LNCAP (cell line): Measurements from ENCODE around the gene GTF3C1.

Experiments
- TF ChIP-seq, protein P1 (sequence below): fragments of 450-650 bp; IDR thresholded peaks from 2 replicates; pipeline ENCODE4 v1.5.1; 2017; ENCODE audit warnings: mild to moderate bottlenecking

The GTF3C1 gene

DNA sequence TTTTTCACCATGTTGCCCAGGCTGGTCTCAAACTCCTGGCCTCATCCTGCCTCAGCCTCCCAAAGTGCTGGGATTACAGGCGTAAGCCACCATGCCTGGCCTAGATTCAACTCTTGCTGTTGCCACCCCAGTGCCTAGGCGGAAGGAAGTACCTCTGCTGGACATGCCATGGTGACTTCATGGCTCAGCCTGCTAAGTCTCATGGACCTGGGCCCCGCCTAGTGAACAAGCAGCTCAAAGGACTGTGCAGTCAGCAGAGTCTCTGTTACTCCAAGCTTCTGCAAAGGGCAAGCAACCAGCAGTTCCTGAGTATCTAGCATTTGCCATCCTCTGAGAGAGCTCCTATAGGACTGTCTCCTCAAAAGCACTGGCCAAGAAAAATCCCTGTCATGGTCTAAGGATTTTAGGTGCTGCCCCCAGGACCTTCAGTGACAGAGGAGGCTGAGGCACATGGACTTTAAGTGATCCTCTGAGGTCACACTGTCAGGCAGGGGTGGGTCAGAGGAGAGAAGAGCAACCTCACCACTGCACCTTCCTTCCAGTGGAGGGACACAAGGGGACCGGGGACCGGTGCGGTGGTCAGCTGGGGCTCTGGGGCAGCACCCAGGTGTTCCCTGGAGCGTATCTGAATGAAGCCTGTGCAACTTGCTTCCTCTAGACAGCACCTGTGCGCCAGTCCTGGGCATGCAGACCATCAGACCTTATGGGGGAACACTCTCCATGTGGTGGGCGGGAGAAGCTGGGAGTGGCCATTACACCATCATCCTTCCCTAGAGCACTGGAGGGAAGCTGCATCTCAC lies 76.4 kb downstream of the GTF3C1 start:
- TF ChIP-seq, protein P1, sequence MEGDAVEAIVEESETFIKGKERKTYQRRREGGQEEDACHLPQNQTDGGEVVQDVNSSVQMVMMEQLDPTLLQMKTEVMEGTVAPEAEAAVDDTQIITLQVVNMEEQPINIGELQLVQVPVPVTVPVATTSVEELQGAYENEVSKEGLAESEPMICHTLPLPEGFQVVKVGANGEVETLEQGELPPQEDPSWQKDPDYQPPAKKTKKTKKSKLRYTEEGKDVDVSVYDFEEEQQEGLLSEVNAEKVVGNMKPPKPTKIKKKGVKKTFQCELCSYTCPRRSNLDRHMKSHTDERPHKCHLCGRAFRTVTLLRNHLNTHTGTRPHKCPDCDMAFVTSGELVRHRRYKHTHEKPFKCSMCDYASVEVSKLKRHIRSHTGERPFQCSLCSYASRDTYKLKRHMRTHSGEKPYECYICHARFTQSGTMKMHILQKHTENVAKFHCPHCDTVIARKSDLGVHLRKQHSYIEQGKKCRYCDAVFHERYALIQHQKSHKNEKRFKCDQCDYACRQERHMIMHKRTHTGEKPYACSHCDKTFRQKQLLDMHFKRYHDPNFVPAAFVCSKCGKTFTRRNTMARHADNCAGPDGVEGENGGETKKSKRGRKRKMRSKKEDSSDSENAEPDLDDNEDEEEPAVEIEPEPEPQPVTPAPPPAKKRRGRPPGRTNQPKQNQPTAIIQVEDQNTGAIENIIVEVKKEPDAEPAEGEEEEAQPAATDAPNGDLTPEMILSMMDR, result no peak

DNA sequence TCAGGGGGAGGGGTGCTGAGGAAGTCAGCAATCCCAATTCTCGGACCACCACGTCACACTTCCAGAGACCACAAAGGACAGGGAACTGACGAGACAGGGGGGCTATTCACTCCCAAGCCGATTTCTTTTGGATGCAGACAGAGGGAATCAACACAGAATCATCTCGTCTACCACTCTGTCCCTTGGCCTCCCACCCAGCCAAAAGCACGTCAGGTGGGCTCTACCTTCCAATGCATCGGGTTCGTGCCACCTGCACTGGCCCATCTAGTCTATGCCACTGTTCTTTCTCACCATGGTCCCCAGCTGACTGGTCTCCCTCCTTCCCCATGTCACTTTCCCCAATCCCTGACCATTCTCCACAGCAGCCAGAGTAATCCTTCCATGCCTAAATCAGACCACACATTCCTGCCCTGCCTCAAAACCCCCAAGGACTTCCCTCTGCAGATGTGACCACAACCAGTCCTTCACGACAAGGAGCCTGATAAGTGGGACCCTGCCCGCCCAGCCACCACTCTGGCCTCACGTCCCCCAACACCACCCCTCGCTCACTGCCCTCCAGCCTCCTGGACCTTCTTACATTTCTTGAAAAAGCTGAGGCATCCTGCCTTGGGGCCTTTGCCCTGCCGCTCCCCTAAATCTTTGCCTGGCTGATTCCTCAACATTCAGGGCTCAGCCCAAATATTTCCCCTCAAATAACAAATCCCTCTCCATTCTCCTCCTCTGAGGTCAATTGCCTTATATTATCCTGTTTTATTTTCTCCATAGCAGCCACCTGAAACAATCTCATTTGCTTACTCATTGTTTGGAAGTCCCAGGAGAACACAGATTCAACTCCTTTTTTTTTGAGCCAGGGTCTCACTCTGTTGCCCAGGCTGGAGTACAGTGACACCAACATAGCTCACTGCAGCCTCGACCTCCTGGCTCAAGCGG lies 77.4 kb downstream of the GTF3C1 start:
- TF ChIP-seq, protein P1, result no peak

DNA sequence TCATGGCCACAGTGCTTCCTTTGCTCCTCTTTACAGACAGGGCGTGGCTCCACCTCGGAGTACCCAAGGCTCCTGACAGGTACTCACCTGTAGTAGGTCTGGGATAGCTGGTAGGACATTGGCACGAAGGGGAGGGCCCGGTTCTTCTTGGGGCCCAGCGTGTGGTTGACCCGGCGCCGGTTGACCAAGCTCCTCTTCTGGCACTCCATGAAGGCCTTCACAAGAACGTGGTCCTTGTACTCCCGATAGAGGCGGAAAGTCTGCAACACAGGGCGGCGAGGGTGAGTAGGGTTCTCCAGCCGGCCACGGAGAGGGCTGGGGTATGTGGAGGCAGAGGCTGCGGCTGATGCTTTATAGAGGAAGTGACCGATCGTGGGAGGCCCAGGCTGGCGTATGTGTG lies 78.1 kb downstream of the GTF3C1 start:
- TF ChIP-seq, protein P1, result no peak

DNA sequence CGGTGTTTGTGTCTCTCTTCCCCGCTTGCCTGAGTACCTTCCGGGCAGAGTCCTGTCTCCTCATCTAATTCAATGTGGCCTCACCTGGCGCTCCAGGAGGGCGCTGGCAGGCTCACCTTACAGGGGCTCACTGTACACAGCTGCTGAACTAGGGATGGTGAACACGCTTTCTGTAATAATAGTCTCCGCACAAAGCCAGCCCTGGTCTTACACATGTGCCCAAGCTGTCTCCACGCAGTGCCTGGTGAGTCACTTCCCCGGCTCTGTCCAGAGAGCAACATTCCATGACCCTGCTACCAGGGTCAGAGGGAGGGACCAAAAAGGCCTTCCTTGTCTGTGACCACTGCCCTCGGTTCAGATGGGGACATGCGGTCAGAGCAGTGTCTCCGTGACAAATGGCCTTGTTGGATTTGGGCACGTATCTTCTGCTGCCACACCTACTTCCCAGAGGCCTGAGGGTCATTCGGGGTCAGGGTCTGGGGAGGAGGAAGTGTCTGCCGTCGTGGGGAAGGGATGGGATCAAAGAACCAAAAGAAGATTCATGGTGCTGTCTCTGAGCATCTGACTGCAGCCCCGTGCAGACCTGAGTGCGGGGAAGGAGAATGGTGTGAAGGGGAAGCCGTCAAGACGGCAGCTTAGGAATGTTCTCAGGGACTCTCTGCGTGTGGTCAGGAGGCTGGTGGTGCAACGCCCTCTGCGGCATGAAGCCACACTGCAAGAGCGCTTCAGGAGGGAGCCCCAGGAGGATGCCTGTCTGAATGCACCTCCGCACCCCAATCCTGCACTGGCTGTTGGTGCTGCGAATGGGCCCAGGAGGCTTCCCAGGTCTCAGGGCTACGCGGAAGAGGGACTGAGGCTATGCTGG lies 78.9 kb downstream of the GTF3C1 start:
- TF ChIP-seq, protein P1, result no peak

DNA sequence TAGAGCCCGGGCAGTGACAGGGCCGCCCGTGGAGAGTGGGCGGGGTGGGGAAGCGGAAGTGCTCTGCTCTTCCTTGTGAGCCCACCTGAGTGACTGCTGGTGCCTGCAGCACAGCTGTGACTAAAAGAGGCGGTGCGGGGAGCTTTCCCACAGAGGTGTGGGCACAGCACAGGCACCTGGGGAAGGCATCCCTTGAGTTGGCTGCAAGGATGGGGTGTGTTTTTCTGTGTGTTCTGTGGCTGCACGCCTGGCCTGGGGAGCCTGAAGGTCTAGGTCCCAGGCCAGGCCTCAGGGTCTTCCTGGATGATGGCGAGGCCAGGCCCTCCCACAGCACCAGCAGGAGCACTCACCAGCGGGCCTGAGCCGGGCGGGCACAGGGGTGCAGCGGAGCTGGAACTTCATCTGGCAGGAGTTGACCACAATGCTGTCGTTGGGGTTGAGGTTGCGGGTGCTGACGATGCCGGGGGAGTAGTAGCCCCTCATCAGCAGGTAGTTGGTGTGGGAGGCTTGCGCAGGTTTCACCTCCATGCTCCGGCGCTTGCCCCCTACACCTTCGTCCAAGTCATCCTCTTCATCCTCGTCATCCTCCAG lies 80.7 kb downstream of the GTF3C1 start:
- TF ChIP-seq, protein P1, result no peak

DNA sequence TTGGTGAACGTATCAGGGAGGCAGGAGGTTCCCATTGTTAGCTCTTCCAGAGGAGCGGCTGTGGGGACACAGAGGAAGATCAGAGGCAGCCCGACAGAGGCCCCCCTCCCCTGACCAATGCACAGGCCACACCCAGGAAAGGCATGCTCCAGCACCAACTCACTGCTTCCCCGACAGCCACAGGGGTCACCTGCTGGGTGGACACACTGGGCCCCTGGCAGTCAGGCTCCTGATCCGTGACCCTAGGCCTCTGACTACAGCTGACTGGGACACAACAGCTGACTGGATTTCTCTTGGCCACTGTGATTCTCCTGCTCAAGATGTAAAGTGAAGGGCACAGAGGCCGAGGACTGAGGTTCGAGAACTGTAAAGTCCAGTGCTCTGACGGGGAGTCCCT lies 84.2 kb downstream of the GTF3C1 start:
- TF ChIP-seq, protein P1, result no peak
